ENCODE results near the gene OOSP4A. TPM values are rescaled to one million over a fixed set of nuclear protein-coding genes. Genes with fewer than 3 reads are reported as not detected.
"Not testable (repeated sequence)": the region's sequence is repeated elsewhere in the genome, so short reads cannot be mapped to it uniquely, and the experiment has no call there.

The OOSP4A gene
- total and polyA plus RNA-seq, 2 donors = not detected

DNA sequence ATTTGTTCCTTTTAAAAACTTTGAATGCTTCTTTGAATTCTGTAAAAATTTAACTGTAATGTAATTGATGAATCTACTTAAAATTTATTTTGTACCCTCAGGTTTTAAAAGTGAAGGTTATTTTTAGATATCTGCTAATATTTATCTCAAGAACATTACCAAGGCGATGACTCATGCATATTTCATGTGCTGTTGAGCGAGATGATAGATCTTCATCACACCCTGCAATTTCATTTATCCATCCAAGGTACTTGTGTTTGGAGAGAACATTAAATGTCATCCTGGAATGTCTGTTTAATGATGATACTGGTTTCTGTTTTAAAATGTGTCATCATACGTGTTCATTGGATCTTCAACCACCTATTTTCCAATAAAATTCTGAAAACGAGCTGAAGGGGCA is 6.7 kb upstream of the OOSP4A start:
- DNase-seq (ENCODE audit: extremely low spot score) = no peak
- 35% methylated on average over 4 of the region's 4 CpGs for WGBS

DNA sequence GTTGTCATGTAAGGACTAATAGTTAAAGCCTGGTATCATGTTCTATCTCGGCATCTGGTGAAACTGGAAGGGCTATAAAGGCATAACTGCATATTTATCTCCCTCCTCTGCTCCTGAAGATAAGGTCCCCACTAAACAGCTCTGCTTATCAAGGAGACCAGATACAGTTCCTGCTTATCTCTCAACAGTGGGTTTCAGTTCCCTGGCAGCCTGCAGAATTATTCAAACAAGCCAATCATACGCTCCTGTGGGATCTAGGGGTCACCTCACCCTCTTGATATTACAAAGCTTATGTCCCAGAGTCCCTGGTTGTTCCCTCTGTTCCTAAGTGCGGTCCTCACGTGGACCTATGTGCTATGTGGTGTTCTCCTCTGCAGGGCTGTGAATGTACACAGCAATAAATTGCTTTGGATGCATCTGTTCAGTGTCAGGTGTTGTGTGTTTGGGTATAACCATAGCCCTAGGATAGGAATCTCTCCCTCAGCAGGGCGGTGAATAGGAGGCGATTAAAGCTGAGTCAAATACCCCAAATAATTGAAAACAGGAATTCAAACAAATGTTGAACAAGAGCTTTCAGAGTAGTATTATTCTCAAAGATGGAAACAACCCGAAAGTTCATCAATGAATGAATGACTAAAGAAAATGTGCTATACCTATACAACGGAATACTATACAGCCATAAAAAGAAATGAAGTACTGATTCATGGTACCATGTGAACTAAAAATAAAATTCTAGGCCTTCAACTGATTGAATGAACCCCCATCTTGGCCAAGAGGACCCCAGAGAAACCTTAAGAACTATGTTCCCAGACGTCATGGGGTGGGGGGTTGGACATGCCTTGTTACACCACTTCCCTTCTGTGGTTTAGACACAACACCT is 3.1 kb upstream of the OOSP4A start:
- no peak overlapping the region for H3K4me3 ChIP-seq (ENCODE audit: low read depth, low read length)
- H3K27ac ChIP-seq (ENCODE audit: low read depth) = no peak overlapping the region
- no peaks in the 10 kb centered on the region for H3K4me1 ChIP-seq (ENCODE audit: insufficient read depth)
- whole genome bisulfite sequencing = 49% methylated on average over 9 of the region's 9 CpGs
- DNase-seq (ENCODE audit: extremely low spot score) = no peak
- no peaks in the 10 kb centered on the region for H3K36me3 ChIP-seq (ENCODE audit: insufficient read depth)

More for the DNA sequence above, 6.7 kb upstream of the OOSP4A start:
- Histone ChIP-seq H3K27ac (ENCODE audit: low read depth) (no peak overlapping the region), H3K4me1 (ENCODE audit: insufficient read depth) (no peaks in the 10 kb centered on the region), H3K36me3 (ENCODE audit: insufficient read depth) (no peaks in the 10 kb centered on the region), H3K4me3 (ENCODE audit: low read depth, low read length) (no peak overlapping the region)

DNA sequence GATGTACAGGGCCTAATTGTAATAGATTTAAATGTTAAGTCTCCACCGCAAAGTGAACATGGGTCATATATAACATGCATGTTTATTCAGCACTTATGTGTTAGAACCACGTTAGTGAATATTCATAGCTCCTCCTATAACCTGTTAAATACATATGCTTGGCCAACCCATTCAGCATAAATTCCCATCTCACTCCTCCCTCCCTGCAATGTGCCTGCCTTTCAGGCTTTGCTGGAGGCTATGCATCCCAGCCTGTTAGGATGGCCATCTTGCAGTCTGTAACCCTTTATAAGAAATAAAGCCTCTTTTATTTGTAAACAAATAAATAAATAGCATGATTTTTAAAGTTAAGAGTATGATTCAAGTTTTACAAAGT is 1.7 kb upstream of the OOSP4A start:
- 70% methylated on average over 2 of the region's 2 CpGs for WGBS
- Histone ChIP-seq H3K36me3 (ENCODE audit: insufficient read depth) (no peaks in the 10 kb centered on the region), H3K4me1 (ENCODE audit: insufficient read depth) (no peaks in the 10 kb centered on the region), H3K4me3 (ENCODE audit: low read depth, low read length) (no peak overlapping the region), H3K27ac (ENCODE audit: low read depth) (no peak overlapping the region)
- no peak for DNase-seq (ENCODE audit: extremely low spot score)

DNA sequence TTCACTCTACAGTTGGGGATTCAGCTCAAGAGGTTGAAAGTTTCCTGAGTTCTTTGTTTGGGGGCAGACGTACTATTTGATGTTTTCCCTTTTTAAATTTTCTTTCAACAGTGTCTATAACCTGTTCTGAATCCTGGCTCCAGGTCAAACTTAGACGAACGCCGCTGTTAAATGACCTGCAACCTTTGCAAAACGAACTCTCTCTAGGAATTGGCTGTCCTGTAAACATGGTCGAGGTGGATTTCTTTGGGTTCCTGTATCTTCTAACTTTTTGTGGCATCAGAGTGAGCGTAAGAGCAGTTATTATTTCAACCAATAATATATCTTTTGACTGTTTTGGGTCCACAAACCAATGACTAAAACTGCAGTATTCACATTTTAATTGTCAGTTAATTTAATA is 1.6 kb downstream of the OOSP4A start:
- 81% methylated on average over 7 of the region's 7 CpGs for WGBS
- Histone ChIP-seq H3K4me1 (ENCODE audit: insufficient read depth) (no peaks in the 10 kb centered on the region), H3K4me3 (ENCODE audit: low read depth, low read length) (no peak overlapping the region), H3K36me3 (ENCODE audit: insufficient read depth) (no peaks in the 10 kb centered on the region), H3K27ac (ENCODE audit: low read depth) (no peak overlapping the region)
- DNase-seq (ENCODE audit: extremely low spot score) = no peak

DNA sequence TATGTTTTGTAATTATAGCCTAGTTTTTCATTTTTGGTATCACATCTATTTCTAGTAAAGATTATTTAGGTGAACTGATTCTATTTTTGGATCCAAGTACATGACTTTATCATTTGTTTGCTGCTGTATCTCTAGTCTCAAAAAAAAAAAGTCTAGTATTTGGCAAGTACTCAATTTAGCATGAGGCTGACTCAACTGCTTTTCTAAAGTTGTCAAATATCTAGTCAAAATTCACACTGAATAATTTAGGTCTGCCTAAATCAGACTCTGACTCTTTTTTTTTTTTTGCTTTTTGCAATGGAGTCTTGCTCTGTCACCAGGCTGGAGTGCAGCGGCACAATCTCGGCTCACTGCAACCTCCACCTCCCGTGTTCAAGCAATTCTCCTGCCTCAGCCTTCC is 2.4 kb downstream of the OOSP4A start:
- 86% methylated on average over 3 of the region's 3 CpGs for WGBS

DNA sequence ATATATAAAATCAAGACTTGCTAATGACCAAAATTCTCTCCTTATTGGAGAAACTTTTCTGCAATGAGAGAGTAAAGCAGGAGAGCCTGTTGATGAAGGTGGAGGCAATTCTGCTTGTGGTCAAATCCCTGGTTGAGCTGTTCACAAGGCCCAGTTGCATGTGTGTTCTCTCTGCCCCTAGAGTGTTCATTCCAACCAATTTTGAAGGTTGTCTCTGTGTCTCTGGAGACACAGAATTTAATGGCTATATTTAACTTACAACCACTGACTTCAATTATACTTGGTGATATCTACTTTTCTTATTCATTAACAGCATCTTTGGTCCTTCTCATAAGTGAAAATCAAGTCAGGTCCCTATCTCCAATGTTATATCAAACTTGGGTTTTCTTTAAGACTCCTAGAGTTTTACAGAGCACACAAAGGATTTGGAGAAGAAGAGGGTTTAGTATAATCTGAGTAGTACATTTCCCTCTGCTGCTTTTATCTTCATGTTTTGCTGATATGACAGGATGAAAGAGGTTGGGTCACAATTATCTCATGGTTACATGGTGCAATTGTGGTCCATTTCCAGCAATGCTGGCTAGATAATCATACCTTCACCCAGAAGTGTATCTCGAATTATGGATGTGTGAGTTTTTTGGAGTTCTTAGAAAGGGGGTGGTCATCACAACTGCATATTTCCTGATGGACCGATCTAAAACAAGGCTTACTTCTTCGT is 4.0 kb downstream of the OOSP4A start:
- Histone ChIP-seq H3K27ac (ENCODE audit: low read depth) (no peak overlapping the region), H3K4me1 (ENCODE audit: insufficient read depth) (no peaks in the 10 kb centered on the region), H3K4me3 (ENCODE audit: low read depth, low read length) (no peak overlapping the region), H3K36me3 (ENCODE audit: insufficient read depth) (no peaks in the 10 kb centered on the region)
- 87% methylated on average over 3 of the region's 3 CpGs for WGBS
- no peak for DNase-seq (ENCODE audit: extremely low spot score)

More for the DNA sequence above, 2.4 kb downstream of the OOSP4A start:
- no peak overlapping the region for H3K27ac ChIP-seq (ENCODE audit: low read depth)
- no peaks in the 10 kb centered on the region for H3K4me1 ChIP-seq (ENCODE audit: insufficient read depth)
- no peaks in the 10 kb centered on the region for H3K36me3 ChIP-seq (ENCODE audit: insufficient read depth)
- H3K4me3 ChIP-seq (ENCODE audit: low read depth, low read length) = no peak overlapping the region
- DNase-seq (ENCODE audit: extremely low spot score) = no peak

DNA sequence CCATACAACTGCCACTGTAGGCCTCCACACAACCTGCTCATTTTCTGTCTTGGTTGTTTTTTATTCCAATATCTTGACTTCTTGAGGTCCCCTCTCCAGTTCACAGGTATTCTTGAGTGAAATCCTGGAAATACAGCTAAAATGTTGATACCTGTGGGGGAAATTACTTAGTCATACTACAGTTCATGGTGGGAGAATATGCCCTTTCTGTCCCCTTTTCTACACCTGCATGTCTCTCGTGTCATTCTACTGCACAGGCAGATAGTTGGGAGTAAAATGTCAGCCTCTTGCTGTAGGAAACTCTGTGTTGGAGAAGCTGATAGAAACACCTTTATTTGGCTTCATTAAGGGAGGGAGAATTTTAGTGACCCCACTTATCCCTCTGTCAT is 4.6 kb downstream of the OOSP4A start:
- Histone ChIP-seq H3K27ac (ENCODE audit: low read depth) (no peak overlapping the region), H3K4me3 (ENCODE audit: low read depth, low read length) (no peak overlapping the region), H3K36me3 (ENCODE audit: insufficient read depth) (no peaks in the 10 kb centered on the region), H3K4me1 (ENCODE audit: insufficient read depth) (no peaks in the 10 kb centered on the region)
- 83% methylated on average over 1 of the region's 1 CpG for WGBS
- no peak for DNase-seq (ENCODE audit: extremely low spot score)

DNA sequence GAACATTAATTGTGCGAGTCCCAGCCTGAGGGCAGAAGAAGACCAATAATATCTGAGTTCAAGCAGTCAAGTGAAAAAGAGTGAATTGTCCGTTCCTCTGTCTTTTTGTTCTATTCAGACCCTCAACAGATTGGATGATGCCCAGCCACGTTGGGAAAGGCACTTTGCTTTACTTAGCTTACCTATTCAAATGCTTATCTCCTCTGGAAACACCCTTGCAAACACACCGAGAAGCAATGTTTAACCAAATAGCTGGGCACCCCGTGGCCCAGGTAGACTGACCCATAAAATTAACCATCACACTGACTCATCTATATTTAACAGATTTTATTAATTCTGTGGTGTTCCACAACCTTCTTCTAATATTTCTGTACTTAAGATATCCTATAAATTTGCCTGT is 9.3 kb downstream of the OOSP4A start:
- no peak for DNase-seq (ENCODE audit: extremely low spot score)
- 69% methylated on average over 5 of the region's 5 CpGs for WGBS
- H3K27ac ChIP-seq (ENCODE audit: low read depth) = no peak overlapping the region
- no peaks in the 10 kb centered on the region for H3K36me3 ChIP-seq (ENCODE audit: insufficient read depth)
- no peak overlapping the region for H3K4me3 ChIP-seq (ENCODE audit: low read depth, low read length)
- H3K4me1 ChIP-seq (ENCODE audit: insufficient read depth) = no peaks in the 10 kb centered on the region

DNA sequence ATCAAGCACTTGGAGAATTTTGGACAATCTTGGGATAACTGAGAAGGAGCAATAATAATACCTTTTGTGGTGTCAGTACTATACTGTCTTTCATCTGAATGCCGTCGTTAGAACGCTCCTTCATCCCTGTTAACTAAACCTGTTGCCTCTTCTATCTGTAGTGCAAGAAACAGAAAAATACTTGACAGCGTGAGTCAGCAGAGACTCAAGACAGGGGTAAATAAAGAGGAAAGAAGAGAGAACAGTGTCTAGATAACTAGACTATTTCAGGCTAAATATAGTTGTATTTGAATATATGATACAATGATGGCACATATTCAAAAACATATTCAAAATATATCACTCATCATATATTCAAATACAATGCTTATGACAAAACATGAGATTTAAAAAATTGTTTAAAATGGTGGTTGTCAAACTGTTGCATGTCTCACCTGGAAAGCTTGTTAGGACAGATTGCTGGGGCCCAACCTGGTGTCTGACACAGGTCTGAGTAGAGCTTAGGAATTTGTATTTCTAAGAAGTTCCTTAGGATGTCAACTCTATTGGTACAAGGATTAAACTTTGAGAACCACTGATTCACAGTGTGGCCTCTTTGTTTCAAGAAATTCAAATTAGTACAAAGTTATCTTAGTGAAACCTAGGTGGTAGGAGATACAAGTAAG is 17.4 kb downstream of the OOSP4A start:
- H3K4me3 ChIP-seq (ENCODE audit: low read depth, low read length) = no peak overlapping the region
- no peak overlapping the region for H3K27ac ChIP-seq (ENCODE audit: low read depth)
- 95% methylated on average over 4 of the region's 4 CpGs for WGBS

DNA sequence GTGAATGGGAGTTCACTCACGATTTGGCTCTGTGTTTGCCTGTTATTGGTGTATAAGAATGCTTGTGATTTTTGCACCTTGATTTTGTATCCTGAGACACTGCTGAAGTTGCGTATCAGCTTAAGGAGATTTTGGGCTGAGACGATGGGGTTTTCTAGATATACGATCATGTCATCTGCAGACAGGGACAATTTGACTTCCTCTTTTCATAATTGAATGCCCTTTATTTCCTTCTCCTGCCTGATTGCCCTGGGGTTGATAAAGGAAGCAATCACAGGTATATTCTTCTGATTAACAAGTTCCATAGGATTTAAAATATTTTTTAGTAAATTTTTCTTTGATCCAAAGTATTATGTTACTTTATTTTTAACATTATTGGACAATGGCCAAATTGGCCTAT is 18.2 kb downstream of the OOSP4A start:
- not testable (repeated sequence) for H3K4me3 ChIP-seq (ENCODE audit: low read depth, low read length); H3K36me3 ChIP-seq (ENCODE audit: insufficient read depth); DNase-seq (ENCODE audit: extremely low spot score); H3K27ac ChIP-seq (ENCODE audit: low read depth); H3K4me1 ChIP-seq (ENCODE audit: insufficient read depth)
- WGBS = 66% methylated on average over 4 of the region's 4 CpGs

More for the DNA sequence above, 17.4 kb downstream of the OOSP4A start:
- no peaks in the 10 kb centered on the region for H3K36me3 ChIP-seq (ENCODE audit: insufficient read depth)
- DNase-seq (ENCODE audit: extremely low spot score) = no peak
- H3K4me1 ChIP-seq (ENCODE audit: insufficient read depth) = no peaks in the 10 kb centered on the region

DNA sequence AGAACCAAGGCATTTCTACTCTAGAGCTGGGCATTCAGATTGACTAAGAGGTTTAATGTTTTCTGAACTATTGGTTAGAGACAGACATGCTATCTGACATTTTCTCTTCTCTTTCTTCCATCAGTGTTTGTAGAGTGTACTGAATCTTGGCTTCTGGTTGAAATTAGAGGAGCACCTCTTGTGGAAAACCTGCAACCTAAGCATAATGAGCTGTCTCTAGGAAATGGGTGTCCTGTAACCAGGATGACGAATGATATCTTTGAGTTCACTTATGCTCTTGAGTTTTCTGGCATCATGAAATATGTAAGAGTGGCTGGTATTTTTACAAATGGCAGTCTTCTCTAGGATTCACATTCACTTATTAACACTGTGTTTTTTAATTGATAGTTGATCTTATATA is 19.4 kb downstream of the OOSP4A start:
- no peaks in the 10 kb centered on the region for H3K4me1 ChIP-seq (ENCODE audit: insufficient read depth)
- no peak overlapping the region for H3K27ac ChIP-seq (ENCODE audit: low read depth)
- no peaks in the 10 kb centered on the region for H3K36me3 ChIP-seq (ENCODE audit: insufficient read depth)
- WGBS = 90% methylated on average over 1 of the region's 1 CpG
- no peak for DNase-seq (ENCODE audit: extremely low spot score)
- no peak overlapping the region for H3K4me3 ChIP-seq (ENCODE audit: low read depth, low read length)

DNA sequence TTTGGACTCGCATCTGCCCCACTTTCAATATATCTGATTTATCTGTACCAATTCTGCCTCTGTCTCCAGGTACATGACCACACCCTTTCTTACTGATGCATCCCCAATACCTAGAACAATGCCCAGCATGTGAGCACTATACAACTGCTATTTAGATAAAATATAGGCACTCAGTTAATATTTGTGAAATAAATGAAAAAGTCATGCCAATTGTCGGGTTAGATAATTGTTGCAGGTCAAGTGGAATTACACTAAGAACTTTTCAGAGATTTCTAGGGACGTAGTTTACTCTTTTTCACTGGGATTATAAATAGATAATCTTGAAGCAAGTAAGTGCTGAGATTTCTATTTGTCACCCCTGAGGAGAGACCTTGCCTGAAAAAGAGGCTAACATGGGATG is 20.5 kb downstream of the OOSP4A start:
- WGBS = 87% methylated on average over 3 of the region's 3 CpGs
- Histone ChIP-seq H3K36me3 (ENCODE audit: insufficient read depth) (no peaks in the 10 kb centered on the region), H3K27ac (ENCODE audit: low read depth) (no peak overlapping the region), H3K4me3 (ENCODE audit: low read depth, low read length) (no peak overlapping the region), H3K4me1 (ENCODE audit: insufficient read depth) (no peaks in the 10 kb centered on the region)
- no peak for DNase-seq (ENCODE audit: extremely low spot score)

DNA sequence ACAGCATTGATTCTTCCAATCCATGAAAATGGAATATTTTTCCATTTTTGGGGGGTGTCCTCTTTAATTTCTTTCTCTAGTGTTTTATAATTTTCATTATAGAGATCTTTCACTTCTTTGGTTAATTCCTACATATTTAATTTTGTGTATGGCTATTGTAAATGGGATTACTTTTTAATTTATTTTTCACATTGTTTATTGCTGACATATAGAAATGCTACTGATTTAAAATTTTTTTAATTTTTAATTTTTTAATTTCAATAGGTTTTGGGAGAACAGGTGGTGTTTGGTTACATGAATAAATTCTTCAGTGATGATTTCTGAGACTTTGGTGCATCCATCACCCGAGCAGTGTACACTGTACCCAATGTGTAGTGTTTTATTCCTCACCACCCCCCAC is 26.6 kb downstream of the OOSP4A start:
- DNase-seq (ENCODE audit: extremely low spot score) = no peak
- Histone ChIP-seq H3K36me3 (ENCODE audit: insufficient read depth) (no peaks in the 10 kb centered on the region), H3K27ac (ENCODE audit: low read depth) (no peak overlapping the region), H3K4me3 (ENCODE audit: low read depth, low read length) (no peak overlapping the region), H3K4me1 (ENCODE audit: insufficient read depth) (no peaks in the 10 kb centered on the region)
- WGBS = 67% methylated on average over 1 of the region's 1 CpG

DNA sequence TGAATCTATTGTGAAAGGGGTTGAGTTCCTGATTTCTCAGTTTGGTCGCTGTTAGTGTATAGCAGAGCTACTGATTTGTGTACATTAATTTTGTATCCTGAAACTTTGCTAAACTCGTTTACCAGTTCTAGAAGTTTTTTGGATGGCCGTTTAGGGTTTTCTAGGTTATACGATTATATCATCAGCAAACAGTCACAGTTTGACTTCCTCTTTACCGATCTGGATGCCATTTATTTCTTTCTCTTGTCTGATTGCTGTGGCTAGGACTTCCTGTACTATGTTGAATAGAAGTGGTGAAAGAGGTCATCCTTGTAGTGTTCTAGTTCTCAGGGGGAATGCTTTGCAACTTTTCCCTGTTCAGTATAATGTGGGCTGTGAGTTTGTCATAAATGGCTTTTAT is 28.6 kb downstream of the OOSP4A start:
- no peaks in the 10 kb centered on the region for H3K36me3 ChIP-seq (ENCODE audit: insufficient read depth)
- no peak for DNase-seq (ENCODE audit: extremely low spot score)
- WGBS = 74% methylated on average over 5 of the region's 5 CpGs
- no peak overlapping the region for H3K4me3 ChIP-seq (ENCODE audit: low read depth, low read length)
- no peak overlapping the region for H3K27ac ChIP-seq (ENCODE audit: low read depth)
- H3K4me1 ChIP-seq (ENCODE audit: insufficient read depth) = no peaks in the 10 kb centered on the region

Data from urinary bladder (tissue), 4 donors.